OCI-LY7 (cell line): Measurements from ENCODE around the gene PDK2. TPM values are rescaled to one million over a fixed set of nuclear protein-coding genes. Genes with fewer than 3 reads are reported as not detected.

Source experiments
- BruUV-seq: library from RNA; stranded (reverse); fragments of 400-500 nt; replicated peaks from 2 replicates; lab custom pipeline; 2021; lab: Mats Ljungman, UMichigan
- CTCF ChIA-PET: fragments of 300-600 bp; sonication (Branson Sonifier 250); formaldehyde crosslinking; loops from one replicate; lab custom pipeline; 2022; ENCODE audit warnings: antibody characterized with exemption; ENCODE audit not compliant: unreplicated experiment; lab: Charles Lee
- POLR2A ChIA-PET: fragments of 300-600 bp; sonication (Branson Sonifier 250); formaldehyde crosslinking; loops from one replicate; lab custom pipeline; 2022; ENCODE audit warnings: antibody characterized with exemption; lab: Charles Lee
- DNase-seq: peaks from one replicate; pipeline ENCODE4 v3.0.0-alpha.2; 2015; ENCODE audit warnings: low spot score
- H2AFZ ChIP-seq: fragments of 200-600 bp; sonication (generic), shearing (Covaris generic); 2 replicates; pipeline ENCODE4 v1.6.1; 2014; ENCODE audit warnings: mild to moderate bottlenecking, antibody characterized with exemption, low read length, moderate library complexity
- H3K27ac ChIP-seq: fragments of 200-600 bp; sonication (generic); 2 replicates; pipeline ENCODE4 v1.5.1; 2014; ENCODE audit warnings: mixed run types, low read depth, mild to moderate bottlenecking, moderate library complexity, low read length, inconsistent platforms; ENCODE audit not compliant: poor library complexity, severe bottlenecking
- H3K36me3 ChIP-seq: fragments of 200-600 bp; sonication (generic); 2 replicates; pipeline ENCODE4 v1.6.1; 2014; ENCODE audit warnings: mild to moderate bottlenecking, antibody characterized with exemption, low read length, moderate library complexity, mixed read lengths; ENCODE audit not compliant: insufficient read depth
- H3K4me1 ChIP-seq: fragments of 200-600 bp; sonication (generic); 2 replicates; pipeline ENCODE4 v1.5.1; 2014; ENCODE audit warnings: mild to moderate bottlenecking, low read length; ENCODE audit not compliant: insufficient read depth, poor library complexity, severe bottlenecking
- H3K4me2 ChIP-seq: fragments of 200-600 bp; sonication (generic); 2 replicates; pipeline ENCODE4 v1.6.1; 2014; ENCODE audit warnings: mild to moderate bottlenecking, low read length
- H3K4me3 ChIP-seq: fragments of 200-600 bp; sonication (generic); 2 replicates; pipeline ENCODE4 v1.5.1; 2014; ENCODE audit warnings: mild to moderate bottlenecking, low read depth, low read length; ENCODE audit not compliant: poor library complexity, severe bottlenecking
- H3K79me2 ChIP-seq: fragments of 200-600 bp; sonication (generic); 2 replicates; pipeline ENCODE4 v1.6.1; 2016; ENCODE audit warnings: low read depth, mild to moderate bottlenecking, low read length, moderate library complexity, mixed read lengths; ENCODE audit not compliant: insufficient read depth
- H3K9me2 ChIP-seq: fragments of 200-600 bp; sonication (generic); 2 replicates; pipeline ENCODE4 v1.6.1; 2016; ENCODE audit warnings: mild to moderate bottlenecking, low read length, mixed read lengths; ENCODE audit not compliant: insufficient read depth
- H3K9me3 ChIP-seq: fragments of 200-600 bp; sonication (generic); 2 replicates; pipeline ENCODE4 v1.6.1; 2014; ENCODE audit warnings: mild to moderate bottlenecking, mixed run types, low read length, mixed read lengths
- H4K20me1 ChIP-seq: fragments of 200-600 bp; sonication (generic); 2 replicates; pipeline ENCODE4 v1.6.1; 2014; ENCODE audit warnings: mild to moderate bottlenecking, antibody characterized with exemption, low read length, moderate library complexity, mixed read lengths; ENCODE audit not compliant: insufficient read depth
- EZH2phosphoT487 ChIP-seq: fragments of 200-600 bp; sonication (generic); IDR thresholded peaks from 2 replicates; pipeline ENCODE4 v1.6.1; 2018; ENCODE audit warnings: low read depth, borderline replicate concordance, mild to moderate bottlenecking, mixed run types, antibody characterized with exemption, low read length, moderate library complexity, mixed read lengths
- intact Hi-C: fragments of 100-400 bp; cut with micrococcal nuclease; formaldehyde crosslinking; loops from one replicate; pipeline ENCODE4 v1.10.0; 2022; ENCODE audit not compliant: unreplicated experiment
- total RNA-seq, 2 experiments: library from RNA; depleted of rRNA in 1 of 2; stranded (reverse); fragments of >200 nt in 1 of 2; shearing (Covaris generic) in 1 of 2; gene quantifications; 2 replicates each; pipeline ENCODE4 v1.2.3, GENCODE V29; 2014 to 2022
- TF ChIP-seq, protein P1 (sequence below): fragments of 200-600 bp; sonication (generic); conservative IDR thresholded peaks from 2 replicates; pipeline ENCODE4 v1.5.1; 2014; ENCODE audit warnings: mild to moderate bottlenecking, antibody characterized with exemption, low read length, moderate library complexity, mixed read lengths

Gene PDK2
- total RNA-seq, 2 experiments from 2014 or later, result 21.8 to 27.7 TPM

DNA sequence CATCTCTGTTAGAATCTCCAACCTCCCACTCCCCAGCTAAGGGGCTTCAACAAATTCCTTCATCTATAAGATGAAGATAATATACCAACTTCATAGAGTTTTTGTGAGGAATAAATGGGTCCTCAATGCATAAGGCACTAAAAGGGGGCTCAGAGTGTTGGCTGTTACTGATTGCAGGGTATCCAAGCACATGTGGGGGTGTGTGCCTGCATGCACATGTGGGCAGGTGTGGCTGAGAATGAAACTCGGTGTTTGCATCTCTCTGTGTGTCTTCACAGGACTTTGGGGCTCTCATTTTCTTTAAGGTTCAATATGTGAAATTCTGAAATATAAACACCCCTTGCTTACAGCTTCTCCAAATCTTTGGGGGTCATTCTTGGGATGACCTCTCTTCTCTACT, 59.5 kb downstream of the PDK2 start:
- Histone ChIP-seq H3K4me3 (no peak overlapping the region), H3K79me2 (peaks cover 13% of the 10 kb centered on the region), H3K27ac (peak overlapping the region; percentile 2), H3K4me2 (peak overlapping the region; percentile 31; the same call in 1 of the 2 replicates), H3K4me1 (peaks cover 30% of the 10 kb centered on the region), H4K20me1 (no peaks in the 10 kb centered on the region), H3K36me3 (peaks cover 1% of the 10 kb centered on the region; the same call in 1 of the 2 replicates), H3K9me2 (no peaks in the 10 kb centered on the region), H3K9me3 (no peaks in the 10 kb centered on the region), H2AFZ (no peak overlapping the region)
- DNase-seq, result no peak
- ChIA-PET POLR2A (interaction anchor here (0.7 kb wide), 1 partner anchor 23 kb away, joined by 3 read pairs; no protein-coding TSS in a partner anchor), CTCF (no interaction called here)
- intact Hi-C loops, result loop anchor here (10.0 kb wide), 1 partner anchor 480 kb away; the partner anchor contains the start of gene SPOP
- no peak for TF ChIP-seq EZH2phosphoT487
- TF ChIP-seq, protein P1, sequence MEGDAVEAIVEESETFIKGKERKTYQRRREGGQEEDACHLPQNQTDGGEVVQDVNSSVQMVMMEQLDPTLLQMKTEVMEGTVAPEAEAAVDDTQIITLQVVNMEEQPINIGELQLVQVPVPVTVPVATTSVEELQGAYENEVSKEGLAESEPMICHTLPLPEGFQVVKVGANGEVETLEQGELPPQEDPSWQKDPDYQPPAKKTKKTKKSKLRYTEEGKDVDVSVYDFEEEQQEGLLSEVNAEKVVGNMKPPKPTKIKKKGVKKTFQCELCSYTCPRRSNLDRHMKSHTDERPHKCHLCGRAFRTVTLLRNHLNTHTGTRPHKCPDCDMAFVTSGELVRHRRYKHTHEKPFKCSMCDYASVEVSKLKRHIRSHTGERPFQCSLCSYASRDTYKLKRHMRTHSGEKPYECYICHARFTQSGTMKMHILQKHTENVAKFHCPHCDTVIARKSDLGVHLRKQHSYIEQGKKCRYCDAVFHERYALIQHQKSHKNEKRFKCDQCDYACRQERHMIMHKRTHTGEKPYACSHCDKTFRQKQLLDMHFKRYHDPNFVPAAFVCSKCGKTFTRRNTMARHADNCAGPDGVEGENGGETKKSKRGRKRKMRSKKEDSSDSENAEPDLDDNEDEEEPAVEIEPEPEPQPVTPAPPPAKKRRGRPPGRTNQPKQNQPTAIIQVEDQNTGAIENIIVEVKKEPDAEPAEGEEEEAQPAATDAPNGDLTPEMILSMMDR, result no peak
- BruUV-seq, result no TSS peak

DNA sequence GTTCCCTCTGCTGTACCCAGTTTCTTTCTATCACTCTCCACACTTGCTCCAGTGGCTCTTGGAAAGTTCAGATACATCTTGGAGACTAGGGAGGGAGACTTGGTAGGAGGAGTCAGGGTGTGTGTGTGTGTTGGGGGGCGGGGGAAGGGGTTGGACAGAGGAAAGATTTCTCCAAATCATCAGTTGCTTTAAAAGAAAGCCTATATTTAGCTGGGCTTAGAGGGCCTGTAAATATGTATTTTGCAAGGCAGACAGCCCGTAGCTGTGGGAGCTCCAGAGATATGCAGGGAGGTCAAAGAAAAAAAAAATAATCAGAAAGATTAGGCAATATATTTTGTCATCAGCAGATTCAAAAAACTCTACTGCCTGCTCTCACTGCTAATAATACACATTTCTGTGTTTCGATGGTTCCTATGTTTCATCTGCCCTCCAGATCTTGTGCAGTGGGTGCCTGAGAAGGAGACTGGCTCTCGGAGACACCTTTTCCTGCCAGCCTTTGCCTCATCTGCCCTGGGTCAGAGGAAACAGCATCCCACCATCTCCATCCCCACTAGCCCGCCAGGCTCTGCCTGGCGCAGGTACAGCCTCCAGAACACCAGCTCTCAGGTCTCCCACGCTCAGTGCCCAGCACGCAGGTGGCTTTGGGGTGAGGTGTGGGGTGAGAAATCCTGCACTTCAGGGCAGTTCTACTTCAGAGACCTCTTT, 60.1 kb downstream of the PDK2 start:
- CTCF ChIA-PET, result no interaction called here
- H3K4me1 ChIP-seq, result peaks cover 30% of the 10 kb centered on the region
- no peaks in the 10 kb centered on the region for H3K9me2 ChIP-seq
- POLR2A ChIA-PET, result interaction anchor here (0.7 kb wide), 1 partner anchor 23 kb away, joined by 3 read pairs; no protein-coding TSS in a partner anchor
- H3K9me3 ChIP-seq, result no peaks in the 10 kb centered on the region
- intact Hi-C loops, result loop anchor here (10.0 kb wide), 1 partner anchor 480 kb away; the partner anchor contains the start of gene SPOP
- no peak overlapping the region for H3K4me3 ChIP-seq
- peaks cover 8% of the 10 kb centered on the region for H3K79me2 ChIP-seq
- DNase-seq, result no peak
- H2AFZ ChIP-seq, result no peak overlapping the region
- peak overlapping the region; percentile 31; the same call in 1 of the 2 replicates for H3K4me2 ChIP-seq
- no peaks in the 10 kb centered on the region for H3K36me3 ChIP-seq
- no peak overlapping the region for H3K27ac ChIP-seq
- TF ChIP-seq EZH2phosphoT487, result no peak
- TF ChIP-seq, protein P1, result no peak
- no TSS peak for BruUV-seq
- H4K20me1 ChIP-seq, result no peaks in the 10 kb centered on the region

DNA sequence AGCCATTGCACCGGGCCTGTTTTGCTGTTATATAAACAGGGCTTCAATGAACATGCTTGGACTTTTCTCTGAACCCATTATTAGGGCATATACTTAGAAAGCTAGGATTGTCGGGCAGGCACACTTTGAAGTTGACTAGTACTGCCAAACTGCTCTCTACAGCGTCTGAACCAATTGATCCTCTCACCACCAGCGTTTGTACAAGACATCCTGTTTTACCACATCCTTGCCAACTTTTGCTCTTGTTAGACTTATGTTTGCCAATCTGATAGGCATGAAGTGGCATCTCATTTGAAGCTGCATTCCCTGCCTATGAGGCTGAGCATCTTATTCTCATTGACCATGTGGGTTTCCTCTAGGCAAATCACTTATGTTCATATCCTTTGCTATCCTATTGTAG, 62.7 kb downstream of the PDK2 start:
- Histone ChIP-seq H3K4me2 (no peak overlapping the region), H3K36me3 (no peaks in the 10 kb centered on the region), H2AFZ (no peak overlapping the region), H3K4me3 (no peak overlapping the region), H3K9me3 (no peaks in the 10 kb centered on the region), H3K79me2 (no peaks in the 10 kb centered on the region), H3K4me1 (peaks cover 35% of the 10 kb centered on the region), H3K9me2 (no peaks in the 10 kb centered on the region), H4K20me1 (no peaks in the 10 kb centered on the region), H3K27ac (no peak overlapping the region)
- DNase-seq, result no peak
- BruUV-seq, result no TSS peak
- POLR2A ChIA-PET, result no interaction called here
- CTCF ChIA-PET, result no interaction called here
- intact Hi-C loops, result loop anchor here (10.0 kb wide), 1 partner anchor 483 kb away; the partner anchor contains the start of gene SPOP
- no peak for TF ChIP-seq EZH2phosphoT487
- TF ChIP-seq, protein P1, result no peak
